HG03575 (cell line): Measurements from ENCODE around the gene NPFF.
"Not testable (repeated sequence)": the region's sequence is repeated elsewhere in the genome, so short reads cannot be mapped to it uniquely, and the experiment has no call there.

Experiments used
- ATAC-seq: cut with Tn5 transposase; IDR thresholded peaks from one replicate; pipeline ENCODE4 v1.9.1; 2021; ENCODE audit not compliant: unreplicated experiment, insufficient number of reproducible peaks, low FRiP score; ENCODE audit errors: extremely low read depth

Gene NPFF

DNA sequence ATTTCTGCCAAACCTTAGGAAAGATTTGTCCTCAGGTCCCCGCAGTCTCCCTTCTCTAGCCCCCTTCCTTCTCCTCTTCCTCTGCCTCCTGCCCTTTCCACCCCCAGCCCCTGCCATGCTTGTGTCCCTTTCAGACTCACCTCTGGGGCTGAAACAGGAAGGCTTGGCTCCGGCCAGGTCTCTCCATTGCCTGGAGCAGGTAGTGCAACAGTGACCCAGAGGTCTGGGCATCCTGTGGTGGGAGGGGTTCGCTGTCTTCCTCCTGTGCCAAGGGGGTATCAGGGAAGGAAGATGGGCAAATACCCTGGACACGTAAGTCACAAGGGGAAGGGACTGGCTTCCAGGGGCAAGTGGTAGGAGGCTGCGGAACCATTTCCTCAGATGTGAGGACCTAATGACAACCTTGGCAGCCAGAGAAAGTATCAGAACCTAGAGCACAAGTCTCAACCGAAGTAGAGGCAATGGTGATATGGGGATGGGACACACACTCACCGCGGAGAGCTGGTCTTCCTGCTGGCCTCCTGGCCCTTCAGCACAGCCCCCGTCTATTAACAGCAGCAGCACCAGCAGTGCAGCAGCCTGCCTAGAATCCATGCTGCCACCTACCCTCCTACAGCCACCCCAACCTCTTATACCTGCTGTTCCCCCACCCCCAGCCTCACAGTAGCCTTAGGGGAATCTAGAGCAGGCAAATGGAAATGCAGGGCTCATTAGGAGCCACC, at the start of gene NPFF:
TSS of gene NPFF (minus strand) at position 604 of the 722 bp plus-strand sequence. CDS start at position 594, 10 bp downstream.
- ATAC-seq = no peak

DNA sequence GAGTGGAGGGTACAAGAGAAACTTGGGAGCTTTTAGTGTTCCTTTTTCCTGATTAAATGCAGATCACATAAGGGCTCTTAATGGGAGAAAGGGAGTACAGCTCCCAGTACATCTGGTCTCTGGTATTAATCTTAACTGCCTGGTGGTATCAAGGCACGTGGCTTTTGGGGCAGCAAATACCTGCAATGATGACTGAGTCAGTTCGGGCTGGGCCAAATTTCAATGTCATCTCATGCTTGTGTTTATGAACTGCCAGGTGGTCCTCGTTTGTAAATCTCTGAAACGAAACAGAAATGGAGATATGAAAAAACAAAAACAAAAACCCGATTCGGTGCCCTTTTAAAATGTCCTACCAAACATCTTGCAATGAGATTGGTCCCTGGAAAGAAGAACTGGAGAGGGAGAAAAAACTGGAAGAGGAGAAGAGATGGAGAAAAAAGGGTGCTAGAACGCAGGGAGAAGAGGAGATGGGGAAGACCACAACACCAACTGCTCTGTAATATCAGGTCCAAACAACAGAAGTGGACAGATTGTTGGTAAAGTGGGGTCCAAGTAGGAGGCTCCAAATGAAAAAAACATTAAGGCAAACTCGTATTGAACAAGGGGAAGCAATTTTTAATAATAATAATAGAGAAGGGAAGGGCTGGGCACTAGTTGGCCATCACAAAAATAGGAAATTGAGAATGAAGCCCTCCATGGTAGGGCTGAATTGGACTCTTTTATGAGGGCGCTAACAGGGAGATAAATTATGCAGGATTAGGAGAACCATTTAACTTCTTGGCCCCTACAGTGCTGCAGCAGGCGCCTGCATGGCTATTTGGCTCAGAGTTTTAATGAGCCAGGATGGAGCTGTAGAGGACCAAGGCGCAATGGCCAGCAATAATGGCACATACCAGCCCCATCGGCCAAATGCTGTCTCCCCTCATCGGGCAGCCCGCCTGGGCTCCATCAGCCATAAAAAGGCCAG, 45.4 kb upstream of the NPFF start:
- no peak for ATAC-seq

- no peak for ATAC-seq
These were observed 44.6 kb upstream of the NPFF start for GRCh38 chr12:53551889-53552291.

- ATAC-seq = no peak
These were observed 43.3 kb upstream of the NPFF start for GRCh38 chr12:53550595-53550994.

DNA sequence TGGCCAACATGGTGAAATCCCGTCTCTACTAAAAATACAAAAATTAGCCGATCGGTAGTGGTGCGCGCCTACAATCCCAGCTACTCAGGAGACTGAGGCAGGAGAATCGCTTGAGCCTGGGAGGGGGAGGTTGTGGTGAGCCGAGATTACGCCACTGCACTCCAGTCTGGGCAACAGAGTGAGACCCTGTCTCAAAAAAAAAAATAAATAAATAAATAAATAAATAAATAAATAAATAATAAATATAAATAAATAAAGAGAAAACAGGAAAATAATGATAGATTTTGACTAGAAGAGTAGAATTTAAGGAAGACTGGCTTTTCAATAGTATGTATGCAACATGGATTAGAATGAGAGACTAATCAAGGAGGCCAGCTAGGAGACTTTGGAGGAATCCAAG, 42.8 kb upstream of the NPFF start:
- not testable (repeated sequence) for ATAC-seq

DNA sequence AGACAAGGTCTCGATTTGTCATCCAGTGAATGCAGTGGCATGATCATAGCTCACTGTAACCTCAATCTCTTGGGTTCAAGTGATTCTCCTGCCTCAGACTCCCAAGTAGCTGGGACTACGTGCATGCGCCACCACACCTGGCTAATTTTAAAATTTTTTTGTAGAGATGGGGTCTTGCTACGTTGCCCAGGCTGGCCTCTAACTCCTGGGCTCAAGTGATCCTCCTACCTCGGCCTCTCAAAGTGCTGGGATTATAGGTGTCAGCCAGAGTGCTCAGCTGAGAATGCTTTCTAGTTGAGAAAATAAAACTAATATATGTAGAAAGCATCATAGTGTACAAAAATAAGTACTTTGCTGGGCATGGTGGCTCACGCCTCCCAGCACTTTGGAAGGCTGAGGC, 41.1 kb upstream of the NPFF start:
- ATAC-seq = not testable (repeated sequence)

- no peak for ATAC-seq
These were observed 36.3 kb upstream of the NPFF start for GRCh38 chr12:53543539-53543938.

DNA sequence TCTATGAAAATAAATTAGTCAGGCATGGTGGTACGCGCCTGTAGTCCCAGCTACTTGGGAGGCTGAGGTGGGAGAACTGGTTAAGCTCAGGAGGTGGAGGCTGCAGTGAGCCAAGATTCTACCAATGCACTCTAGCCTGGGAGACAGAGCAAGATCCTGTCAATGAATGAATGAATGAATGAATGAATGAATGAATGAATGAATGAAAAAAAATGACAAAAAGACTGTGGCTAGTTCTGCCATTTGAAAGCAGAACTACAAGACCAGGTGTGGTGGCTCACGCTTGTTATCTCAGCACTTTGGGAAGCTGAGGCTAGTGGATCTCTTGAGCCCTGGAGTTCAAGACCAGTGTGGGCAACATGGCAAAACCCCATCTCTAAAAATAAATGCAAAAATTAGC, 32.2 kb upstream of the NPFF start:
- no peak for ATAC-seq

- ATAC-seq = no peak
These were observed 31.0 kb upstream of the NPFF start for GRCh38 chr12:53538209-53538689.

GRCh38 chr12:53536962-53537361, 29.7 kb upstream of the NPFF start:
- no peak for ATAC-seq

GRCh38 chr12:53533471-53533870, 26.2 kb upstream of the NPFF start:
- ATAC-seq = no peak

- no peak for ATAC-seq
These were observed 25.5 kb upstream of the NPFF start for GRCh38 chr12:53532524-53533445.

DNA sequence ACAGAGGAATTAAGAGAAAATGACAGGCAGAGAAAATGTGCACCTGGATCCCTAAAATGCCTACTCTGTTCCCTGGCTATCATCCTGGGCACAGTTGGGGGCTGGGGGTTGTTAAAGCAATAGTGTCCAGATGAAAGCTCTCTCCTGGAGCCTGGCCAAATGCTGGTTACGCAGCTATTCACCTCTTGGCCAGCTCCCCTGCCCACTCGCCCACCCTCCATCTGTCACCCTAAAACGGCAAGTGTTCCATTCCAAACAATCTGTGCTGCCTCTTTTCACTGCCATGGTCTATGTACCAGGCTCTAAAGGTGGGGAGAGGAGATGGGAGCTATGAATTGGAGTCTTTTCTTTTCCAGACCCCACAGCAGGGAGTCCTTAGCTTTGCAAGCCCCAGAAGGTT, 24.7 kb upstream of the NPFF start:
- no peak for ATAC-seq

DNA sequence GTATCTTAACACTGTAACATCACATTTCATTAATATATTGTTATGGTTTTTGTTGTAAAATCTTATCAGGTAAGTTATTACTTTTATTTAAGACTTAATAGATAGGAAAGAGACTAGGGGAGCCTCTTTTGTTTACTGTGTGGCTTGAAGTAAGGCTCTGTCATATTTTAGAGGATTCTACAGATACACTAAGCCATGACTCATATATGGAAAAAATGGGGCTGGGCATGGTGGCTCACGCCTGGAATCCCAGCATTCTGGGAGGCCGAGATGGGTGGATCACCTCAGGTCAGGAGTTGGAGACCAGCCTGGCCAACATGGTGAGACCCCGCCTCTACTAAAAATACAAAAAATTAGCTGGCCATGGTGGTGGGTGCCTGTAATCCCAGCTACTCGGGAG, 23.6 kb upstream of the NPFF start:
- no peak for ATAC-seq

DNA sequence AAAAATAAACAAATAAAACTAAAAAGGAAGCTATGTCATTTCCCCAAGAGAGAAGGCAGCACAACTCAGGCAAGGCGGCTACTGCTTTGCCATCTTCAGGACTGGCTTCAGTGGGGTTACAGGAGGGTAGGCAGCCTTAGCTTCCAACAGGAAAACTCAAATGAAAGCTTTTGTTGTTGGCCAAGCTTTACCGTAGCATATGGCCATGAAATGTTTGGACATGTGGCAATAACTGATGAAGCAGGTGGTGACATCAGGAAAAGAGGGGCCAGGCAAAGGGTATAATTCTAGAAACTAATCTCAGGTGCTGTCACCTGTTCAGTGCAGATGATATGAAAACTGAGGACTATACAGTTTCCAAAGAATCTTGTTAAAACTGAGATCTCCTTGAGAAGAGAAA, 22.8 kb upstream of the NPFF start:
- ATAC-seq = no peak

- ATAC-seq = no peak
These were observed 17.2 kb upstream of the NPFF start for GRCh38 chr12:53524476-53524875.

- no peak for ATAC-seq
These were observed 15.8 kb upstream of the NPFF start for GRCh38 chr12:53523131-53523530.

DNA sequence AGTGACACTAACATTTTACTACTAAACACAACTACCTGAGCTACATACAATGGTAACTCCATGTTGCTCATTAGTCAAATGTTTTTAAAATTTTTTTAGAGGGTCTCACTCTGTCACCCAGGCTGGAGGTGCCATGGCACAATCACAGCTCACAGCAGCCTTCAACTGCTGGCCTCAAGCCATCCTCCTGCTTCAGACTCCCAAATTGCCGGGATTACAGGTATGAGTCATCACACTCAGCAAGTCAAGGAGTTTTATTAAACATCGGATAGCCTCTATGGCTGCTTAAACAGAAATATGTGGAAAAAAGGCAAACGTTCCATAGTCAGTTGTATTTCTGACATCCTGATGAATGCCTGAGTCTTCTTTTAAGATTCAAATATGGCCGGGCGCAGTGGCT, 11.1 kb upstream of the NPFF start:
- ATAC-seq = no peak
